Astrocyte (in vitro differentiated cells and primary cell): ENCODE data around the gene AFM.

Experiments
- EZH2 ChIP-seq: IDR thresholded peaks from 2 replicates; pipeline ENCODE4 v1.6.1; 2012; ENCODE audit warnings: mild to moderate bottlenecking, low read length, inconsistent platforms; ENCODE audit not compliant: insufficient read depth
- TF ChIP-seq, protein P1 (sequence below): IDR thresholded peaks from 2 replicates; pipeline ENCODE4 v1.5.1; 2011; ENCODE audit warnings: low read depth, mild to moderate bottlenecking, inconsistent platforms, low read length, moderate library complexity; ENCODE audit not compliant: insufficient read depth

- TF ChIP-seq, protein P1, sequence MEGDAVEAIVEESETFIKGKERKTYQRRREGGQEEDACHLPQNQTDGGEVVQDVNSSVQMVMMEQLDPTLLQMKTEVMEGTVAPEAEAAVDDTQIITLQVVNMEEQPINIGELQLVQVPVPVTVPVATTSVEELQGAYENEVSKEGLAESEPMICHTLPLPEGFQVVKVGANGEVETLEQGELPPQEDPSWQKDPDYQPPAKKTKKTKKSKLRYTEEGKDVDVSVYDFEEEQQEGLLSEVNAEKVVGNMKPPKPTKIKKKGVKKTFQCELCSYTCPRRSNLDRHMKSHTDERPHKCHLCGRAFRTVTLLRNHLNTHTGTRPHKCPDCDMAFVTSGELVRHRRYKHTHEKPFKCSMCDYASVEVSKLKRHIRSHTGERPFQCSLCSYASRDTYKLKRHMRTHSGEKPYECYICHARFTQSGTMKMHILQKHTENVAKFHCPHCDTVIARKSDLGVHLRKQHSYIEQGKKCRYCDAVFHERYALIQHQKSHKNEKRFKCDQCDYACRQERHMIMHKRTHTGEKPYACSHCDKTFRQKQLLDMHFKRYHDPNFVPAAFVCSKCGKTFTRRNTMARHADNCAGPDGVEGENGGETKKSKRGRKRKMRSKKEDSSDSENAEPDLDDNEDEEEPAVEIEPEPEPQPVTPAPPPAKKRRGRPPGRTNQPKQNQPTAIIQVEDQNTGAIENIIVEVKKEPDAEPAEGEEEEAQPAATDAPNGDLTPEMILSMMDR: no peak
- no peak for TF ChIP-seq EZH2
Measured at GRCh38 chr4:73436674-73437557, 44.6 kb upstream of the AFM start.
